SKM-1 (cell line): ENCODE results near the gene NT5M.

Experiments
- DNase-seq: peaks from one replicate; lab custom pipeline; 2025; ENCODE audit not compliant: unreplicated experiment; lab: John Stamatoyannopoulos, UW

Gene NT5M

DNA sequence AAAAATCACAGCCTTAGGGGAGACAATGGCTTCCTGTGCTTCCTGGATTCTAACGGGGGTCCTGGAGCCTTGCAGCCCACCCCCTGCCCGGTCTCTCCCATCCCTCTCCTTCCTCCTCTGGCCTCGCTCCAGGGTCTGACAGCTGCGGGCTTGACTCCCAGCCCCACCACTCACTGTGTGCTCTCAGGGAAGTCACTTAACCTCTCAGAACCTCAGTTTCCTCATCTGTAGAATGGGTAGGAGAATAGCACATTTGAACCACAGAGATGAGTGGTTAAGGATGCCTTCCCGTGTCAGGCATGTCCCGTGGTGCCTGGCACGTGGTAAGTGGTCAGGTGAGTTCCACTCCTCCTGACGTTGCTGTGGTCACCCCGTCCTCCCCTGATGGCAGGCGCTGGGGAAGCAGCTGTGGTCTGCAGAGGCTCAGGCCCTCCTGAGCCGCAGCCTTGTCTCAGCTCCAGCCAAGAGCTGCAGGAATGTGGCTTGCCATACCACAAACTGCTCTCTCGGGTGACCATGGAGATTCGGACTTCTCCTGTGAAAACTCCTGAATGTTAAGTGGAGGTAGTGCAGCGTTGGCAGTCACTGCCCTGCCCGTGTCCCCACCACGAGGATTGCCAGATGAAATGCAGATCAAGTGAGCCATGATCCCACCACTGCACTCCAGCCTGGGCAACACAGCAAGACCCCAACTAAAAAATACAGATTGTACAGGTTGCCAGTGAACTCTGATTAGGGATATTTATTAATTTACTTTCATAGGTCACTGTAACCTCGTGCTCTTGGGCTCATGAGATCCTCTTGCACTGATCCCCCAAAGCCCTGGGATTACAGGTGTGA is 85.7 kb downstream of the NT5M start:
- no peak for DNase-seq

DNA sequence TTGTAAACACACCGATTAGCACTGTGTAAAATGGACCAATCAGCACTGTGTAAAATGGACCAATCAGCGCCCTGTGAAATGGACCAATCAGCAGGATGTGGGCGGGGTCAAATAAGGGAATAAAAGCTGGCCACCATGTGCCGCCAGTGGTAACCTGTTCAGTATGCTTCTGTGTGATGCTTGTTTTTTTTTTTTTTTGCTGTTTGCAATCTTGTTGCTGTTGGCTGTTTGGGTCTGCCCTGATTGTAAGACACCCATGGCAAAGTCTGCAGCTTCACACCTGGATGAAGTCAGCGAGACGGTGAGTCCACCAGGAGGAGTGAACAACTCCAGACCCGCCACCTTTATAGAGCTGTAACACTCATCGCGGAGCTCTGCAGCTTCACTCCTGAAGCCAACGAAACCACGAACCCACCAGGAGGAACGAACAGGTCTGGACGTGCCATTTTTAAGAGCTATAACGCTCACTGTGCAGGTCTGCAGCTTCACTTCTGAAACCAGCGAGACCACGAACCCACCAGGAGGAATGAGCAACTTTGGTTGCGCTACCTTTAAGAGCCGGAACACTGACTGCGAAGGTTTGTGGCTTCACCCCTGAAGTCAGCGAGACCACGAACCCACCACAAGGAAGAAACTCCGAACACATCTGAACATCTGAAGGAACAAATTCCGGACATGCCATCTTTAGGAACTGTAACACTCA is 88.6 kb downstream of the NT5M start:
- no peak for DNase-seq

DNA sequence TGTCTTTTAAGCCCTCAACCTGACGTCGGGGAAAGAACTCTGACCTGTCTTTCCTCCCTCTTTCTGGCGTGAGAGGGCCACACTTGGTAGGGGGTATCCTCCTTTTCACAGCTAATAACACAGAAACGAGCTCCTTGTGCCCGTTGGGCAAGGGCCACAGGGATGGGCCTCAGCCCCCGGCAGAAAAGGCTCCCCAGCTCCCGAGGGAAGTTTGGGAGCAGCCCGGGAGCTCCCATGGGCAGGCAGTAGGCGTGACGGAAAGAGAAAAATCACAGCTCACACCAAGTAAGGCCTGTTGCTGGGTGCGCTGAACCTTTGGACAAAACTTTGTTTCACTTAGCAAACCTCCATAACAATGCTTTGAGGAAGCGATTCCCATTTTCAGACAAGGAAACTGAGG is 90.8 kb downstream of the NT5M start:
- DNase-seq: no peak

DNA sequence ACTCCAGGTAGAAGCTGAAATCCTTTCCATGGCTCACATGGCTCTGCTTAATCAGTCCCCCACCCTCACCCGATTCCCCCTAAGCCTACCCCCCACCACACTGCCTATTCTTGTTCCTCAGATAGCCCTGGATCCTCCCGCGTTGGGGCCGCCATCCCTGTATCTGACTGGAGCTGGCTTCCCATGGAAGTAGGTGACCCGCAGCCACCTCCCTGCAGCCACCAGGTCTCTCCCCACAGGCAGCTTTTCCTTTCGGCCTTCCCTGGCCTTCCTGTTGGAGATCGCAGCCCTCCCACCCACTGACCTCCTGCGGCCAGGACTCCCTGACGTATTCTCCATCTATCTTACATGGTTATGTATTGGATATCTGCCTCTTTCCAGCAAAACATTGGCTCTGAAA is 91.3 kb downstream of the NT5M start:
- DNase-seq: no peak

DNA sequence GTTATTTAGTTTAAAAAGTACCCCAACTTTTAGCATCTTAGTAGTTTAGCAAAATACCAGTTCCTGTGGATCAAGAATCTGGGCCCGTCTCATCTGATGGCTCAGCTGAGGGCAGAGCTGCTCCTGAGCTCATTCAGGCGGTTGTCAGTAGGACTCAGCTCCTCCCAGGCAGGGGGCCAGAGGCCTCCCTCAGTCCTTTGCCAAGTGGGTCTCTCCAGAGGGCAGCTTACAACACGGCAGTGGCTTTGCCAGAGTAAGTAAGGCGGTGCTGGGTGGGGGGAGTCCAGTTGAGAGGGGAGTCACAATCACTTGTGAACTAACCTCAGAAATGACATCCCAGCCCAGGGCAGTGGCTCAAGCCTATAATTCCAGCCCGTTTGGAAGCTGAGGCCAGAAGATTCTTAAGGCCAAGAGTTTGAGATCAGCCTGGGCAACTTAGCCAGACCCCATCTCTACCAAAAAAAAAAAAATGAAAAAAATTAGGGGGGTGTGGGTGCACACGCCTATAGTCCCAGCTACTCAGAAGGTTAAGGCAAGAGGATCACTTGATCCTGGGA is 92.2 kb downstream of the NT5M start:
- DNase-seq: no peak

- no peak for DNase-seq
Observed at GRCh38 chr17:17395885-17396284, 92.7 kb downstream of the NT5M start.
